AG04450 (cell line): ENCODE results near the gene ARF1. TPM values are rescaled to one million over a fixed set of nuclear protein-coding genes. Genes with fewer than 3 reads are reported as not detected.

ENCODE experiments used
- CTCF ChIA-PET: fragments of 300-600, 350-600 bp; formaldehyde crosslinking; extraction: SDS; loops from one replicate; lab custom pipeline; 2022; ENCODE audit warnings: antibody characterized with exemption, inconsistent platforms; lab: Charles Lee
- POLR2A ChIA-PET: fragments of 350-600 bp; formaldehyde crosslinking; extraction: SDS; loops from one replicate; lab custom pipeline; 2021; ENCODE audit warnings: antibody characterized with exemption, inconsistent platforms; lab: Yijun Ruan, JAX
- DNase-seq: peaks from one replicate; pipeline ENCODE4 v3.0.0-alpha.2; 2011; ENCODE audit warnings: low read depth, low spot score
- H3K27ac ChIP-seq: one replicate; pipeline ENCODE4 v1.5.1; 2012; ENCODE audit warnings: low read depth, low read length, control low read depth
- H3K27me3 ChIP-seq: one replicate; pipeline ENCODE4 v1.6.0; 2012; ENCODE audit warnings: low read length; ENCODE audit not compliant: control insufficient read depth, insufficient read depth
- H3K4me3 ChIP-seq: 2 replicates; pipeline ENCODE4 v1.5.1; 2011; ENCODE audit warnings: mild to moderate bottlenecking, low read depth, low read length, control low read depth
- H3K9me3 ChIP-seq: 2 replicates; pipeline ENCODE4 v1.5.1; 2012; ENCODE audit warnings: low read length; ENCODE audit not compliant: control insufficient read depth, insufficient read depth
- polyA plus RNA-seq: library from polyadenylated mRNA; depleted of rRNA; stranded (reverse); fragments of >200 nt; gene quantifications from 2 replicates; pipeline ENCODE4 v1.2.3, GENCODE V29; 2011
- TF ChIP-seq, protein P1 (sequence below): IDR thresholded peaks from 2 replicates; pipeline ENCODE4 v1.5.1; 2011; ENCODE audit warnings: low read depth, low read length, control low read depth, inconsistent platforms

The ARF1 gene
- polyA plus RNA-seq, 1 experiment = 445 TPM

DNA sequence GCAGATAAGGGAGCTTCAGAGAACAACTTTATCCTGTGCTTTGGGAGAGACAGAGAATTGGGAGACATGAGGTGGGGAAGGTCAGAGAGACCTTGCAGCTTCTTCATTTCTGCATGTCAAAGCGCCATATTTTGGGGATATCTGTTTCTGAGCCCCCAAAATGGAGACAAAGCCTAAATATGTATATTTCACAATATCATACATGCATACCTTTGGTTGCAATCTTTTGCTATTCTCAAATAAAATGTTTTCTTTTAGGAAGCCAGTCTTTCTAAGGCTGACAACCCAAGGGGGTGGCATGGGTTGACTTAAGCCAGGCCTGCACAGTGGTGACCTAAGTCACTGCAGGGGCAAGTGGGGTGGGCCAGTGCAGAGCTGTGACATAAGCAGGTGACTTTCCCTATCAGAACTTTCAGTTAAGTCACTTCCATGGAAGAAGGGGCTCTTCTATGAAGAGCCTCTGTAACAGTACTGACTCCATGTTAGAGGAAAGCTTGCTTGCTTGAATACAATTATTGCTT lies 40.5 kb downstream of the ARF1 start:
- Histone ChIP-seq H3K4me3 (no peak overlapping the region), H3K27ac (no peak overlapping the region), H3K27me3 (peaks cover 9% of the 10 kb centered on the region), H3K9me3 (peaks cover 4% of the 10 kb centered on the region)
- POLR2A ChIA-PET = interaction anchor here (1.2 kb wide), 1 partner anchor 14 kb away, joined by 3 read pairs; no protein-coding TSS in a partner anchor
- no peak for DNase-seq
- TF ChIP-seq, protein P1, sequence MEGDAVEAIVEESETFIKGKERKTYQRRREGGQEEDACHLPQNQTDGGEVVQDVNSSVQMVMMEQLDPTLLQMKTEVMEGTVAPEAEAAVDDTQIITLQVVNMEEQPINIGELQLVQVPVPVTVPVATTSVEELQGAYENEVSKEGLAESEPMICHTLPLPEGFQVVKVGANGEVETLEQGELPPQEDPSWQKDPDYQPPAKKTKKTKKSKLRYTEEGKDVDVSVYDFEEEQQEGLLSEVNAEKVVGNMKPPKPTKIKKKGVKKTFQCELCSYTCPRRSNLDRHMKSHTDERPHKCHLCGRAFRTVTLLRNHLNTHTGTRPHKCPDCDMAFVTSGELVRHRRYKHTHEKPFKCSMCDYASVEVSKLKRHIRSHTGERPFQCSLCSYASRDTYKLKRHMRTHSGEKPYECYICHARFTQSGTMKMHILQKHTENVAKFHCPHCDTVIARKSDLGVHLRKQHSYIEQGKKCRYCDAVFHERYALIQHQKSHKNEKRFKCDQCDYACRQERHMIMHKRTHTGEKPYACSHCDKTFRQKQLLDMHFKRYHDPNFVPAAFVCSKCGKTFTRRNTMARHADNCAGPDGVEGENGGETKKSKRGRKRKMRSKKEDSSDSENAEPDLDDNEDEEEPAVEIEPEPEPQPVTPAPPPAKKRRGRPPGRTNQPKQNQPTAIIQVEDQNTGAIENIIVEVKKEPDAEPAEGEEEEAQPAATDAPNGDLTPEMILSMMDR = no peak
- CTCF ChIA-PET = interaction anchor here (0.6 to 3.2 kb wide), 4 partner anchors 8 to 1330 kb away, joined by 3 to 16 read pairs (median 4); partner anchors contain the start of gene IBA57

- TF ChIP-seq, protein P1 = no peak
- ChIA-PET CTCF (interaction anchor here (0.6 to 1.5 kb wide), 2 partner anchors 10 to 42 kb away, joined by 3 to 4 read pairs; partner anchors contain the start of gene IBA57), POLR2A (interaction anchor here (1.2 kb wide), 1 partner anchor 14 kb away, joined by 3 read pairs; no protein-coding TSS in a partner anchor)
- Histone ChIP-seq H3K27me3 (peaks cover 12% of the 10 kb centered on the region), H3K9me3 (peaks cover 3% of the 10 kb centered on the region), H3K27ac (no peak overlapping the region), H3K4me3 (no peak overlapping the region)
- no peak for DNase-seq
These were observed 41.0 kb downstream of the ARF1 start for GRCh38 chr1:228123505-228123904.

DNA sequence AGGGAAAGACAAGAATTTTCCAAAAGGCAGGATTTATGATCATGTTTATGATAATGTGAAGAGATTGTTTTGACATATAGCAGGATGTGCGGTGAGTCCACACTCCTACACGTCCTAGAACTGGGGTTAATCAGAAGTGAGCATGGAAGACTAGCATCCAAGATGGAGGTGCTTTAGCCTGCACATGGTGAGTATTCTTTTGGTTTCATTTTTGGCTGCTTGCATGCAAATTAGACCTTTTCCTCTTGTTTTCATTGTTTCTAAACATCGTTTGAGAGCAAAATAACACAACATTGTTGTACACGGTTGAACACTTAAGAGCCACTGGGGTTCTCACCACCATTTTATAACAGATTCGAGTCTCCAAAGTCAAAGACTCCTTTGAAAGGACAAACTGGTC lies 42.7 kb downstream of the ARF1 start:
- H3K27me3 ChIP-seq = peaks cover 12% of the 10 kb centered on the region
- H3K9me3 ChIP-seq = no peaks in the 10 kb centered on the region
- H3K27ac ChIP-seq = no peak overlapping the region
- no peak for DNase-seq
- H3K4me3 ChIP-seq = no peak overlapping the region
- POLR2A ChIA-PET = no interaction called here
- TF ChIP-seq, protein P1 = no peak
- CTCF ChIA-PET = interaction anchor here (0.6 to 0.9 kb wide), 2 partner anchors 40 to 957 kb away, joined by 3 read pairs; partner anchors contain the start of gene IBA57

DNA sequence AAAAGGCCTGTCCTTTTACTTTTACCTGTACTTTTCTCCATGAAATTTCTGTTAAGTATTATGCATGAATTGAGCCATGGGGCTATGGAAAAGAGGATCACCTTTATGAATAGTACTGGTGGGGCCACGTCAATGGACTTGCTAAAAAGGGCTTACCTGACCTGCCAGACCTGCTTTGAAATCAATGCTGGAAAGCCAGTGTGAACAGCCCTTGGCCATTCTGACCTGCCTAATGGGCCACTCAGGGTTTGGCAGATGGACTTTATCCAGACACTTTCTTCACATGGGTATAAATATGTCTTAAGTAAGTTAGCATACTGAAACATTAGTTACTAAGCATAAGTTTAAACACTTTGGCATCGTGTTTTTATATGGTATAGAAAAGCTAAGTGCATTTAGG lies 49.3 kb downstream of the ARF1 start:
- POLR2A ChIA-PET = no interaction called here
- CTCF ChIA-PET = interaction anchor here (1.3 to 2.2 kb wide), 8 partner anchors 10 to 383 kb away, joined by 3 to 20 read pairs (median 12); partner anchors contain the start of genes GUK1 and MRPL55

DNA sequence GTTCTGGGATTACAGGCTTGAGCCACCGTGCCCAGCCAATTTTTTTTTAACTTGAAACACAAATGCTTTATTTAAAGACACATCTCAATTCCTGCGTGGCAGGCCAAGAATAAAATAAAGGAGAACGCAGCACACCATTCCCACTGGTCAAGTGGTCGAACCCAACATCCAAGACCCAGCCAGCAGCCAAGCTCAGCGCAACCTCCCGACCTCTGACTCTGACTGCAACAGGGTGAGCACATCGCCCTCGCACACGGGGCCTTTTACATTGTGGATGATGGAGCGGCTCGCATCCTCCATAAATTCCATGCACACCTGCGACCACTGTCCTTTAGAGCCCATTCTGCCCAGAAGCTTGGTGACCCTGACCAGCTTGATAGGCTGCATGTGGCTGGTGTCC lies 52.1 kb downstream of the ARF1 start:
- H3K4me3 ChIP-seq = no peak overlapping the region
- H3K27me3 ChIP-seq = peaks cover 29% of the 10 kb centered on the region
- CTCF ChIA-PET = no interaction called here
- POLR2A ChIA-PET = no interaction called here
- TF ChIP-seq, protein P1 = no peak
- no peaks in the 10 kb centered on the region for H3K9me3 ChIP-seq
- H3K27ac ChIP-seq = no peak overlapping the region
- no peak for DNase-seq

More for the DNA sequence above, 49.3 kb downstream of the ARF1 start:
- no peak for DNase-seq
- Histone ChIP-seq H3K27ac (no peak overlapping the region), H3K27me3 (peaks cover 28% of the 10 kb centered on the region), H3K9me3 (no peaks in the 10 kb centered on the region), H3K4me3 (no peak overlapping the region)
- TF ChIP-seq, protein P1 = no peak
